IMR-90 (cell line): ENCODE data around the gene WDFY2. TPM values are rescaled to one million over a fixed set of nuclear protein-coding genes. Genes with fewer than 3 reads are reported as not detected.

Experiments
- ATAC-seq: fragments of 200-7000 bp; cut with Tn5 transposase; 2 replicates; pipeline ENCODE4 v1.9.1; 2020; ENCODE audit warnings: low read depth, mild to moderate bottlenecking, moderate library complexity
- BruUV-seq: library from RNA; stranded (reverse); fragments of 400-500 nt; replicated peaks from 2 replicates; lab custom pipeline; 2021; lab: Mats Ljungman, UMichigan
- CTCF ChIA-PET: fragments of 300-600 bp; formaldehyde crosslinking; extraction: SDS; loops from one replicate; lab custom pipeline; 2021; ENCODE audit warnings: antibody characterized with exemption; lab: Yijun Ruan, JAX
- POLR2A ChIA-PET: fragments of 300-600 bp; sonication (Branson Sonifier 250); formaldehyde crosslinking; loops from one replicate; lab custom pipeline; 2022; ENCODE audit warnings: antibody characterized with exemption; ENCODE audit not compliant: unreplicated experiment; lab: Charles Lee
- DNase-seq: peaks from one replicate; pipeline ENCODE4 v3.0.0; 2013
- H2AFZ ChIP-seq: replicated peaks from 2 replicates; pipeline ENCODE3; 2013; ENCODE audit warnings: low read length, mild to moderate bottlenecking; ENCODE audit not compliant: poor library complexity
- H2AK5ac ChIP-seq: 2 replicates; pipeline ENCODE4 v1.6.1; 2013; ENCODE audit warnings: low read depth, low read length, inconsistent platforms
- H2AK9ac ChIP-seq: replicated peaks from 2 replicates; pipeline ENCODE3; 2013; ENCODE audit warnings: mild to moderate bottlenecking, low read depth, low read length, moderate library complexity; ENCODE audit not compliant: poor library complexity
- H2BK120ac ChIP-seq: 2 replicates; pipeline ENCODE4 v1.6.1; 2013; ENCODE audit warnings: low read depth, low read length, inconsistent platforms
- H2BK15ac ChIP-seq: 3 replicates; pipeline ENCODE4 v1.6.1; 2013; ENCODE audit warnings: low read depth, low read length, inconsistent platforms
- H2BK20ac ChIP-seq: 2 replicates; pipeline ENCODE4 v1.6.1; 2013; ENCODE audit warnings: low read depth, mild to moderate bottlenecking, inconsistent platforms, low read length, moderate library complexity
- H2BK5ac ChIP-seq: 2 replicates; pipeline ENCODE4 v1.6.1; 2013; ENCODE audit warnings: mild to moderate bottlenecking, low read depth, low read length, inconsistent platforms; ENCODE audit not compliant: poor library complexity, severe bottlenecking
- H3K14ac ChIP-seq: replicated peaks from 2 replicates; pipeline ENCODE4 v1.6.1; 2013; ENCODE audit warnings: low read depth, low read length, inconsistent platforms
- H3K18ac ChIP-seq: 2 replicates; pipeline ENCODE4 v1.6.1; 2013; ENCODE audit warnings: low read depth, low read length, control low read depth
- H3K23ac ChIP-seq: 2 replicates; pipeline ENCODE4 v1.6.1; 2013; ENCODE audit warnings: low read depth, low read length, inconsistent platforms
- H3K27ac ChIP-seq: 2 replicates; pipeline ENCODE4 v1.5.1; 2013; ENCODE audit warnings: mild to moderate bottlenecking, control low read depth, low read length; ENCODE audit not compliant: insufficient read depth
- H3K27me3 ChIP-seq: 2 replicates; pipeline ENCODE4 v1.6.1; 2013; ENCODE audit warnings: low read length; ENCODE audit not compliant: control insufficient read depth, insufficient read depth
- H3K36me3 ChIP-seq: 2 replicates; pipeline ENCODE4 v1.6.1; 2013; ENCODE audit warnings: low read length, mixed read lengths; ENCODE audit not compliant: control insufficient read depth, insufficient read depth
- H3K4ac ChIP-seq: 2 replicates; pipeline ENCODE4 v1.6.1; 2013; ENCODE audit warnings: low read depth, low read length, inconsistent platforms
- H3K4me1 ChIP-seq: 2 replicates; pipeline ENCODE4 v1.6.1; 2013; ENCODE audit warnings: low read length, mixed read lengths; ENCODE audit not compliant: control insufficient read depth, insufficient read depth
- H3K4me2 ChIP-seq: 2 replicates; pipeline ENCODE4 v1.6.1; 2013; ENCODE audit warnings: low read depth, mild to moderate bottlenecking, control low read depth, low read length, moderate library complexity
- H3K4me3 ChIP-seq: 2 replicates; pipeline ENCODE4 v1.5.1; 2013; ENCODE audit warnings: low read depth, mild to moderate bottlenecking, control low read depth, low read length, moderate library complexity; ENCODE audit not compliant: insufficient read depth
- H3K56ac ChIP-seq: 2 replicates; pipeline ENCODE4 v1.6.1; 2013; ENCODE audit warnings: low read length, inconsistent platforms; ENCODE audit not compliant: insufficient read depth; ENCODE audit errors: extremely low read depth
- H3K79me1 ChIP-seq, 2 experiments: 2 replicates each; pipeline ENCODE4 v1.6.1; 2013; ENCODE audit warnings: low read length in 2 of 2, inconsistent platforms in 1 of 2, low read depth in 1 of 2
- H3K9ac ChIP-seq: 2 replicates; pipeline ENCODE4 v1.6.1; 2013; ENCODE audit warnings: low read depth, low read length, control low read depth
- H3K9me1 ChIP-seq: 2 replicates; pipeline ENCODE4 v1.6.1; 2013; ENCODE audit warnings: low read length, inconsistent platforms; ENCODE audit not compliant: insufficient read depth
- H3K9me3 ChIP-seq: 2 replicates; pipeline ENCODE4 v1.6.1; 2013; ENCODE audit warnings: low read length; ENCODE audit not compliant: control insufficient read depth, insufficient read depth
- H4K20me1 ChIP-seq: 2 replicates; pipeline ENCODE4 v1.6.1; 2013; ENCODE audit warnings: low read length, inconsistent platforms; ENCODE audit not compliant: insufficient read depth
- H4K5ac ChIP-seq: 2 replicates; pipeline ENCODE4 v1.6.1; 2013; ENCODE audit warnings: mild to moderate bottlenecking, low read depth, low read length, control low read depth
- H4K8ac ChIP-seq, 2 experiments: 2 replicates each; pipeline ENCODE4 v1.6.1; 2013; ENCODE audit warnings: low read depth in 2 of 2, low read length in 2 of 2, control low read depth in 1 of 2, inconsistent platforms in 1 of 2
- H4K91ac ChIP-seq: 2 replicates; pipeline ENCODE4 v1.6.1; 2013; ENCODE audit warnings: low read depth, low read length, inconsistent platforms; ENCODE audit not compliant: insufficient read depth
- CTCF ChIP-seq: conservative IDR thresholded peaks from 2 replicates; pipeline ENCODE4 v1.5.1; 2012; ENCODE audit warnings: mild to moderate bottlenecking, low read depth, low read length, improper control_type of control experiment
- MAFK ChIP-seq: IDR thresholded peaks from 2 replicates; pipeline ENCODE4 v1.6.1; 2012; ENCODE audit warnings: low read depth, low read length, improper control_type of control experiment
- MXI1 ChIP-seq: IDR thresholded peaks from 2 replicates; pipeline ENCODE4 v1.6.1; 2012; ENCODE audit warnings: low read depth, mild to moderate bottlenecking, low read length, moderate library complexity, borderline replicate concordance
- RAD21 ChIP-seq: IDR thresholded peaks from 2 replicates; pipeline ENCODE4 v1.6.1; 2012; ENCODE audit warnings: low read length, improper control_type of control experiment
- SMC3 ChIP-seq: fragments of 150-350 bp; IDR thresholded peaks from 2 replicates; pipeline ENCODE4 v1.6.1; 2016; ENCODE audit warnings: low read depth, mild to moderate bottlenecking, antibody characterized with exemption, low read length, moderate library complexity
- WGBS, 2 experiments: methylation state at CpG; one replicate each; pipeline versions ENCODE4 v1.1.5 to v1.1.7; 2013; ENCODE audit warnings: missing lambda C conversion rate in 2 of 2; ENCODE audit not compliant: insufficient read length in 1 of 2; ENCODE audit errors: extremely low coverage in 2 of 2; 5-methylcytosine and 5-hydroxymethylcytosine counted together
- dilution Hi-C: fragments of 300-500 bp; cut with HindIII; formaldehyde crosslinking; loops from one replicate; pipeline ENCODE4 v1.14.3; 2018; ENCODE audit warnings: low sequenced_read_pairs; ENCODE audit not compliant: unreplicated experiment
- in situ Hi-C: fragments of 300-500 bp; cut with MboI; formaldehyde crosslinking; loops from 3 replicates; pipeline ENCODE4 v1.14.3; 2019; ENCODE audit warnings: low sequenced_read_pairs, inconsistent platforms, mixed read lengths
- intact Hi-C: fragments of 100-400 bp; cut with micrococcal nuclease; formaldehyde crosslinking; loops from 2 replicates; pipeline ENCODE4 v1.10.0; 2022
- polyA plus RNA-seq, 3 experiments: library from polyadenylated mRNA; depleted of rRNA; stranded (reverse); fragments of >200 nt; gene quantifications; 2 replicates each; pipeline ENCODE4 v1.2.3, GENCODE V29; 2012; ENCODE audit warnings: low replicate concordance in 1 of 3
- total RNA-seq: library from RNA; depleted of rRNA; stranded (reverse); fragments of >200 nt; gene quantifications from 2 replicates; pipeline ENCODE4 v1.2.3, GENCODE V29; 2012

The WDFY2 gene
- total and polyA plus RNA-seq, 2 of the 4 experiments (the other 2 are of a cell fraction): 4.3 to 5.4 TPM

GRCh38 chr13:51734786-51735185 is 150.5 kb downstream of the WDFY2 start:
- no peak overlapping the region for H4K91ac ChIP-seq
- 0 out of 2 replicates have a peak, but pooled peaks cover 5% of the 10 kb centered on the region for H3K36me3 ChIP-seq
- no peak overlapping the region for H2BK5ac ChIP-seq
- H2AK5ac ChIP-seq: no peak overlapping the region
- no peak for TF ChIP-seq CTCF
- no peak for TF ChIP-seq SMC3
- TF ChIP-seq MXI1: no peak
- TF ChIP-seq MAFK: no peak
- TF ChIP-seq RAD21: no peak
- H2AK9ac ChIP-seq: no peak overlapping the region
- H3K9me3 ChIP-seq: no peaks in the 10 kb centered on the region
- 77% methylated on average over 2 of the region's 2 CpGs; no CpG with 5 or more reads in 1 of the 2 experiments for WGBS, 2 experiments
- H3K56ac ChIP-seq: no peak overlapping the region
- no peak overlapping the region for H3K23ac ChIP-seq
- H3K4me2 ChIP-seq: no peak overlapping the region
- intact Hi-C loops (no loop called here), dilution Hi-C loops (no loop called here), in situ Hi-C loops (loop anchor here (10.0 kb wide), 1 partner anchor 290 kb away; no protein-coding TSS in a partner anchor)
- ATAC-seq (peak; percentile 68), DNase-seq (peak; percentile 50)
- H2BK20ac ChIP-seq: no peak overlapping the region
- no peak overlapping the region for H4K5ac ChIP-seq
- H3K9ac ChIP-seq: no peak overlapping the region
- peak overlapping the region; percentile 24 for H3K4ac ChIP-seq
- H3K14ac ChIP-seq: 0 out of 2 replicates have a peak overlapping the region, but pooled peaks have one; percentile 0
- no peak overlapping the region for H3K27ac ChIP-seq
- H3K4me1 ChIP-seq: peaks cover 22% of the 10 kb centered on the region
- H2BK15ac ChIP-seq: no peak overlapping the region
- peaks cover 42% of the 10 kb centered on the region for H3K9me1 ChIP-seq
- 0 out of 2 replicates have a peak overlapping the region, but pooled peaks have one; percentile 0 for H2BK120ac ChIP-seq
- H3K27me3 ChIP-seq: no peaks in the 10 kb centered on the region
- no peak overlapping the region for H2AFZ ChIP-seq
- no peak overlapping the region for H3K18ac ChIP-seq
- H3K4me3 ChIP-seq: no peak overlapping the region
- H4K20me1 ChIP-seq: 0 out of 2 replicates have a peak, but pooled peaks cover 4% of the 10 kb centered on the region
- peak overlapping the region in 1 of 2 experiments; percentile 6; a peak in 1 of 4 replicates for H4K8ac ChIP-seq
- POLR2A ChIA-PET: no interaction called here
- no TSS peak for BruUV-seq
- H3K79me1 ChIP-seq: peaks cover 38 to 64% of the 10 kb centered on the region in 2 experiments
- CTCF ChIA-PET: no interaction called here
